GM19238 (cell line): ENCODE measurements around the gene SH3RF1.

ENCODE experiments used
- DNase-seq: peaks from one replicate; pipeline ENCODE4 v3.0.0; 2011; ENCODE audit warnings: low spot score; ENCODE audit not compliant: insufficient read length

SH3RF1 gene

DNA sequence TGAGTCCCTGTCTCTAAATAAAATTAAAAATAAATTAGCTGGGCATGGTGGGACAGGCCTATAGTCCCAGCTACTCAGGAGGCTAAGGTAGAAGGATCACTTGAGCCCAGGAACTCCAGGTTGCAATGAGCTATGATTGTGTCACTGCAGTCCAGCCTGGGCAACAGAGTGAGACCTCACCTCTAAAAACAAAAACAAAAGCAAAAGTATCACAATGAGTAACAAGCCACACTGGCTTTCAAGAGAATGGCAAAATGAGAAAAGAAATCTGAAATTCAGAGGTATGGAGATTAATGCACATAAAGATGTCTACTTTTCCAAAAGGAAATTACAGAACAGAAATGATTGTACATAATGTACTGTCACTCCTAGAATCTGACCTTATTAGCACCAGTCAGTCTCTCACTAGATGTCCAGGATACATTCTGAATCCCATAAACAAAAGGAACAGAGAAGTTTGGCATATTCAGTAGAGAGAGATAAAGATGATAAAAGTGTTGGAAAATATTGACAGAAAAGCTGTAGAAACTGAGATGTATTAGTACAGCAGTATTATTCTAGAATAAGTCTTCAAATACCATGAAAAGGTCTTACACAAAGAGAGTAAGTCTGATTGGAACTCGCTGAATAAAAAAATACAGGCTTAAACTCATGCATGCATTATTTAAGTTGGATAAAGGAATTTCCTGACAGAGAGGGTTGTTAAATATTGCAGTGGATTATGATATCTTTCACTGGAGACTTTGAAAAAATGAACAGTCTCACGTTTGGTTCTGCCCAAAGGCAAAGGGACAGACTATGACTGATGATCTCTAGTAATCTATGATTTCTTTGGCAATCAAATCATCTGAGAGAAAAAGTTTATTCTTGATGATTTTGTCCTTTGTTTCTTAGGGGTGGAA is 102.5 kb downstream of the SH3RF1 start:
- no peak for DNase-seq

DNA sequence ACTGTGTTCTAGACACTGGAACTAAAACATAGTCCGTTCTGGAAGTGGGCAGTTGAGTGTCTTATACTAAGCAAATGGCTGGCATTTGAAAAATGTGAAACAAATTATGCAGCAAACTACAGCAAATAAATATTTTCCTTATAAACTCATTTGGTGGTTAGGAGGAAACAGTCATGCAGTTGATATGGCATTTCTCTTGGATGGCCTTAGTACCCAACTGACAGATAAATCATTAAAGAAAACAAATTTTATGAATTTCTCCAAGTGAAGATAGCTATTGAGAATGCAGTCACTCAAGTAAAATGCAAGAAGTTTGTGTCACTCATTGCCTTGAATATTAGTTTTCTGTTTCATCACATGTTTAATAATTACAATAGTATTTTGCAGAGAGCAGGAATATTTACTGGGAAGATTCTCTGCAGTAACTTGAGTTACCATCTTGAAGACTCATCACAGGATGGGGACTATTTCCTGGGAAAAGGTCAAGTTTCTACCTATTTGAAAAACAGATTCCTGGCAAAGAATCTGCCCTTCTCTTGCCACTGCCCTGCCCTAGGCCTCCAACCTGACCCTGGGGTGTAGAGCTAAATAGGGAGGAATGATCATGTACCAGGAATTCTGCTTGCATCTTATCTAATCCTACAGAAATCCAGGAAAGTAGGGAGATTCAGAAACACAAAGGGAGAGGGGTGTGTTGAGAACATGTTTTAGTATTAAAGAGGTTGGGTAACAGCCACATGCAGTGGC is 105.9 kb downstream of the SH3RF1 start:
- no peak for DNase-seq

DNA sequence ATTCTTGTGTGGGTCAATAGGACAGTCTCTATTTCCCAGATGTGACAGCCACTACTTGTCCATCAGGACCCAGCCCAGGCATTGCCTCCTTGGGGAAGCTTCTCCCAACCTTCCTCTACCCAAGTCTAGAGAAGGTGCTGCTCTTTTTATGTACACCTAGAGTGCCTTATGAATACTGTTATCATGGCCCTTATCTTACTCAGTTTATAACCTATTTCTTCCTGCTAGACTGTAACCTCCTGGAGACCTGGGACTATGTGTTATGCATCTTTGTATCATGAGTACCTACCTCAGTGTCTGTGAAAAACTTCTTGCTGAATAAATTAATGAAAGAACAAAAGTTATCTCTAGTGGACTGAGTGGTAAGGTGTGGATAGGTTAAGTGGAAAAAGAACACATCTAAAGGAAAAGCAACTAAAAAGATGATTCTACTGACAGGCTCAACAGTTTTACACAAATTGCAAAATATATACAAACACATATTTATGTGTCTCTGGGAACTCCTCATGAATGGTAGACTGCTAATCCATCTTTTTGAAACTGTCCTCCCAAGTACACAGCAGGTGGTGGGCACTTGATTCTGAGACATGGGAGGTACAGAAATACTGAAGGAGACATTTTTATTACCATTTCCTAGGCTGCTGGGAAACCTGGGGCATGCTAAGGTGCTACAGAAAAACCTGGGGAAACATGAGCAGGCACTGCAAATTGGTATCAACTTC is 106.6 kb downstream of the SH3RF1 start:
- DNase-seq, result no peak

DNA sequence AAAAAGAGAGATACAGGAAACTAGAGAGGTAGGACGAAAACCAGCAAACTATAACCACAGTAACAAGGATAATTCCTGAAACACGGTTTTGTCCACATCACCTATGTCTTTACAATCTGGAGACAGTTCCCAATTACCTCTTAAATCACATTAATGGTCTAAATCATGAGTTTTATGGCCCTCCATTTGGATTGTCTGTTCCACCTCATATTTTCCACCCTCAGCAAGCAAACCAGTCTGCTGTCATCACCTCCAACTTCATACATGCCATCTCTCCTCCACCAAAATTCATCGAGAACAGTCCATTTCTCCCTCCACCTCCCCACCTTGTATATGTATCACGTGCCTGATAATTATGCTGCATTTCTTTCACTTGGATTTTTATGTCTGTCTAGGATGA is 107.3 kb downstream of the SH3RF1 start:
- DNase-seq, result no peak

DNA sequence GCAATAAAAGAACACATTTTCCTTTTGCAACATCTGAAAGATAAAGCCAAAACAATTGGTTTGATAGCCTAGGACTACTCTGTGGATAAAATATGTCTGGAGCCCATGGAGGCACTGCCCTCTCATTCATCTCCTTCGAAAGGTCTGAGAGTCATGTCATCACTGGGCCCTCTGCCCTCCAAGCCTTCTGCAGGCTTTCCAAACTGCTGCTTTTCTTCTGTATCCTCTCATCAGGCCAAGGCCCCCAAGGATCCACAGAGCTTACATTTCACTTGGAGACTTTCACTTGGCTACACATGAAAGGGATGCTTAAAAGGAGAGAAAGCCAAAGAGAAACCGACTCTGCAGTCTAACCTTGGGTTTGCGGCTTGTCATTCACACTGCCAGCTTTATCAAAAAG is 109.9 kb downstream of the SH3RF1 start:
- DNase-seq, result no peak

DNA sequence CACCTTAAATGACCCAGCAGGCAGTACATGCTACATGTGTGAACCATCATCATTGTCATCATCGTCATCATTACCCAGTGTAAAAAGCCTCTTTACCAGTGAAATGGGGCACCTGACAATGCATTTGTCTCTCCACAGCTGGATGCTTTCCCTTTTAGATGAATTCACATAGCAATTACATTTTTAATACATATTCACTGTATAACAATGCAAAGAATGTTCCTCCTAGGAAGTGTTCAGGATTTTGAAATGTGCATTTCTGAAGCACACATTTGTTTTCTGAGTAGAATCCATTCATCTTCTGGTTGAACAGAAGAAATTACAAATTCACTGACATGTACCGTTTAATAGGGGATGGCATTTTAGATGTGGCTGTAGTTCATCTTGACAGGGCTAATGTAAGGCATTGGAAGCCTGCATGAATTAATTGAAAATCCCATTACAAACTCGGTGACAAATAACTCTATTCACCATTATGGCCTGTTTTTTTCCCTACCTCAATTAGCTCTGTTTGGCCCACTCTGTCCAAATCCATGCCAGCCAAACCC is 111.1 kb downstream of the SH3RF1 start:
- DNase-seq, result no peak

DNA sequence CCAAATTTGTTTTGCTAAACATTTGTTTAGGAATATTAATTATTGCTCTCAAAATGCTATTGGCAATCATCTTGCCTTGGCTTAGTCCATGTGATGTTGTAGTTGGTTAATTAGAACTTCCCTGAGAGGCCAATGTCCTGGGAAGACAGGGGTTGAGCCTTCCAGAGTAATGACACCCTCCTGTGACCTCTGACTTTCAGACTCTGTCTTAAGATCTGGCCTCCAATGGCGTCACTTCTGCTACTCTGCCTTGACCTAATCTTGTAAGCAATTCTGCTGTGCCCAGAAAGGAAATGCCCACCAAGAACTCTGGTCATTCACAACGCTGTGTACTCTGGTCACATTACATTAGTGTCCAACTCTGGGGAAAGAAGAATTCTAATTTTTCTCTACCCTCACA is 111.9 kb downstream of the SH3RF1 start:
- no peak for DNase-seq

DNA sequence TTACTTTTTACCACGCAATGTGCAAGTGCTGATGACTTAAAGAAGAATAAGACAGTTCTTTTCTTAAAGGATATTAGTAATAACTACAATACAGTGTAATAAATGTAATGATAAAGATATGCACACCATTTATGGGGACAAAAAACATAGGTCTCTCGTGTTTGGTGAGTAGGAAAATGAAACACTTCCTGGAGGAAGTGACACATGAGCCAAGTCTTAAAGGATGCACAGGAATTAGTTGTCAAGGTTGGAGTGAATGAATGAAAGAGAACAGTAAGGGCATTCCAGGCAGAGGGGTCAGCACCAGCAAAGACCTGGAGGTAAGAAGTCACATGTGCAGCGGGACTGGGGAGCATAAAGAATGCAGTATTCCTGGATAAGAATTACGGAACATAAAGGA is 112.7 kb downstream of the SH3RF1 start:
- no peak for DNase-seq

DNA sequence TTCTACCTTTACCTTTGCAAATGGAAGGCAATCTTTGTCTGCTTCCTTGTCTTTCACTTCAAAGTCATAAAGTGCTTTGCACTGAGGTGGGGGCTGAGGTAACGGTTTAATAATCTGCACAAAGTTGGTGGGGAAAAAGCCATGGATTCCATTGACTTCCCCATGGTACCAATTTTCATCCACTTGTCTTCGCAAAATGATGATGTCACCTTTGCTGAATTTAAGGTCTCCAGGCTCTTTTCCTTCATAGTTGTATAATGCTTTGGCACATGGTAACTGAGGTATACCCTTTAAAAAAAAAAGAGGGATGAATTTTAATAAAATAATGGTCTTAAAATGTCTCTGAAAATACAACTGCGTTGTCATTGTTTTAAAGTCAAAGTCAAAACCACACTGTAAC is 114.4 kb downstream of the SH3RF1 start:
- no peak for DNase-seq

DNA sequence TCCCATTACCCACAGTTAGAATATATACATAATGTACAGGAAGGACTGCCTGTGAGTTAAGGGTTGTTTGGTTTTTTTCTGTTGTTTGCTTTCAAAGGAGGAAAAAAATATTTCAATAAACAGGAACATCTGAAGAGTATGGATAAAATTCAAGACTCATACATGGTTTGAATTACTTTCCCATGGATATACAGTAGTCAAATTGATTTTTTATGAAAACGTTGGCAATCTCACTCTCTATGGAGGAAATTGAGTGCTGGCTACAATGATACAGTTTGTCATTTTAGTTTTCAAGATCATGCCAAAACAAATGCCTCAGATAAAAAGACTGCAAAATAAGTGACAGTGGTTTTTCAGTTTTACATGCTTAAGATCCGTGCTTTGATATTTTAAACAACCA is 116.6 kb downstream of the SH3RF1 start:
- no peak for DNase-seq

DNA sequence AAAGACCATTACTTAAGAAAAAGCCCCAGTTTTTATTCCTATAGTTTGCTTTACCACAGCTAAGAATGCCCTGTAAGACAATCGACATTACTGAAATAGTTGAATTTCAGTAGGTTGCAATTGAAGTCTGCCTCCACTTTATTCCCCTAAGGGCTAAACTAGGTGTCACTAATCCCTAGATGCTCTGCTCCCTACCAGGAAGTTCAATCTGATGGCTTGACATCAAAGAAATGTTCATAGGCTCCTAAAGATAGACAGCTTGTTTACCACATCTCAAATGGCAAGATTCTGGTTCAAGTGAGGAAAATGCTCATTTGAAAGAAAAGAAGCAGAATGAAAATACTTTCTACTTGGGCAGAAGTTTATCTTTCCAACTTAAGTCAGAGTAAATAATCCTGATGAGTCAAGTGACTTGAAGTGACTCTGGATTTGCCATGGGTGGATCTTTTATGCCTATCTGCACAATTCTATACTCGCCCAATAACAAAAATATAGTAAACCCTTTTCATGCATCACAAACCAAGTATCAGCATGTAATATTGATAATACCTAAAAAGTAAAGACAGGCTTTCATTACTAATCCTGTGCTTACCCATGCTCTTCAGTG is 117.2 kb downstream of the SH3RF1 start:
- DNase-seq, result no peak

DNA sequence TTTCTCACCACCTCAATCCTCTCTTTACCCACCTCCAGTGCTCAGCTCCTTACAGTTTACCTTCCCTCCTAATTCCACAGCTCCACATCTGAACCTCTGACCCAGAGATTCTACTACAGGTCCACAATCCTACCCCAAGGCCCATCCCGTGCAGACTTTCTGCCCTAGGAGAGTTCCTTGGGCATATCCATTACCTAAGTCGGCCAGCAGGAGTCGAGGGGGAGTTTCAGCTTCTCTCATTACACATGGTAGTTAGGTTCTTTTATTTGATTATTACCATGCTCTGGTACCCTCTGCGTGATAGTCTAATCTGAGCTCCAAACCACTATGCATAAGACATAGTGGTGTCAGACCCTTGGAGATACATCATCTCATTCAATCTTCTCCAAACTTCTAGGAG is 117.9 kb downstream of the SH3RF1 start:
- no peak for DNase-seq

DNA sequence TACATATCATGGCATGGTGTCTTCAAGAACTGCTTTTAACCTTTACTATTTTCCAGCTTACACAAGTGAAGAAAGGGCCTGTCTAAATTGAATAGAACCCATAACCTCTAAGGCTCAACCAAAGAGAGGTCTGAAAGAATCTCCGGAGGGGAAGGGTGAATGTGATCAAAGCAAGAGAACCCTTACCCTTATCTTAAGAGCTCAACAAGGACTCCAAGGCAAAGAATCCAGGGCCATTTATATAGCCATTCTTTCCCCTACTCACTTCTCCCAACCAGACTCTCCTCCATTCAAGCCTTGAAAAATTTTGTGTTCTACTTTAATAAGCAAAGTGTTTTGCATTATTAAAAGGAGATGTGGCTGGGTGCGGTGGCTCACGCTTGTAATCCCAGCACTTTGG is 118.7 kb downstream of the SH3RF1 start:
- no peak for DNase-seq

DNA sequence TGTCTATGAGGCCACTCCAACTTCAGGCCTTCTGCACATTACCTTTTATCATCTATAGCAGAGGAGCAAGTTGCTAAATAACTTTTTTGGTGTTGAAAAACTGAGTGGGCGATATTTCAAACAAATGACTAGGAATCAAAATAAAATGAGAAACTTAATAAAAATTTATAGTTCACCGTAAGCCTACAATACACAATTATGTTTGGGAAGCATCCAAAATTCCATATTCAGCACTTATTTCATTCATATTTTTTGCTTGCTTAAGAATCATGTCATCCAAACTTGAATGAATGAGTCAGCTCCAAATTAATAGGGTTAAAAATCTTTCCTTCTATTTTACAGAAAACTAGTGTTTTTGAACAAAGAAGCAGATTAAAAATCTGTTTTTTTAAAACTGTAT is 119.1 kb downstream of the SH3RF1 start:
- DNase-seq, result no peak

DNA sequence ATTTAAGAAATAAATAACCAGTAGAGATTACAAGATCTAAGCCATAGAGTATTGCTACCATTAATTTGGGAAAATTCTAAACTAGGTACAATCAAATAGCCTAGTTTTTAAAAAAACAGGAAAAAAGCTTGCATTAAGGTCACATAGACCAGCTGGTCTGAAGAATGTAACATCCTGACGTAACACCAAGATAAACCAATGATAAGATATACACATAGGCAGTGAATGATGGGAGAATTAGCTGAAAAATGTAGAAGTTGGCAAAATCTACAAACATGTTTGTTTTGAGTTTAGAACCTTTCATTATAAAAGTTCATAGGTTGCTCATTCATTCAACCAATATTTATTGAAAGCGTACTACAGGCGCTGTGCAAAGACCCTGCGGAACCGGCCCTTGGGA is 120.0 kb downstream of the SH3RF1 start:
- no peak for DNase-seq

DNA sequence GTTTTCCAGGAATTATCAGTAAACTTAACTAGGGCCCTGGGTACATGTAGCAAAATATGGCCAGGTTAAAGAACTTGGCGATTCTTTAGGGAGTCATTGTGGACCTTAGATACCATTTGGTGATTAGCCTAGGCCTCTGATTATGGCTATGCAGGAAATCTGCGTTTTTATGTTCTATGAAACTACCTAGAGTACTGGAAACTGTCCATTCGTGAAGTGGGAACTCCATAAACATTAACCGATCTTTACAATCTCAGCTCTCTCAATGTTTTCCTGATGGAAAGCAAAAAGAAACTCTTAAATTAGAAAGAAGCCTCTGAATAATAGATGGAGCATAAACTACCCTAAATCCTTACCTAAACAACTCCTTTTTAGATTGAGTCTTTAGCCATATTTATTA is 121.9 kb downstream of the SH3RF1 start:
- no peak for DNase-seq

DNA sequence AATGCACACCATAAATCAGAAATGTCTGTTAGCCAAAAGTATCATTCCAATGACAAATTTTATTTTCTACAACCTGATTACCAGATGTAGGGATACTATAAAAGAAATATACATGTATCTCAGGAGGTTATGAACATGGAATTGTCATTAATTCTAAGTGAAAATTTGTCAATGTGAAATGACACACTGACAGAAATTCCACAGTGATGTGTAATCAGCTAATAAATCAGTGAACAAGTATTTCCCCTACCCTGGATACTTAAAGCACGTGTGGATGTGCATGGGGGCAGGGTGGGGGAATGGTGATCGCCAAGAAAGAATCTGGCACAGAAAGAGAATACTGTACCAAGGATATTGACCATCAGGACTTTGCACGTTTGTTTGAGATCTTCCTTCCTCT is 123.6 kb downstream of the SH3RF1 start:
- no peak for DNase-seq

DNA sequence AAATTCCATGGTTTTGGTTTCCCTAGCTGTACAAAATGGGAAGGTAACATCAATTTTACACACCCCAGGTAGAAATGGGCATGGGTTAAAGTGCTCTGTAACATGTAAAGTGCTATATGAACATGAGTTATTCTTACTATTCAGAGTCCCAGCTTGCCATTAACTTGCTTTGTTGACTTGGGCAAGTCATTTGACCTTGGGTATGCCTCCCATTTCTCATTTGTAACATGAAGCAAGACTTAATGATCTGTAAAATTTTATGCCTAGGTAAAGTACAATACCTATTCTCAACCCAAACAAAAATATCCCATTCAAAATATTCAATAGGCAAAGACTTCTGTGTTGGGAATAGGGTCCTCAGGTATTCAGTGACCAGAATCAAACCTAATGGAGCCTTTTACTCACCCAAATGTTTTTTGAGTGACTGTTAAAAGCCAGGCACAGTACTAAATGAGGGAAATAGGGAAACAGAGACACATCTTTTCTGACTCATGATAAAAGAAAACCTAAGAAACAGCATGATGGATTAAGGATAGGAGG is 126.6 kb downstream of the SH3RF1 start:
- DNase-seq, result no peak

DNA sequence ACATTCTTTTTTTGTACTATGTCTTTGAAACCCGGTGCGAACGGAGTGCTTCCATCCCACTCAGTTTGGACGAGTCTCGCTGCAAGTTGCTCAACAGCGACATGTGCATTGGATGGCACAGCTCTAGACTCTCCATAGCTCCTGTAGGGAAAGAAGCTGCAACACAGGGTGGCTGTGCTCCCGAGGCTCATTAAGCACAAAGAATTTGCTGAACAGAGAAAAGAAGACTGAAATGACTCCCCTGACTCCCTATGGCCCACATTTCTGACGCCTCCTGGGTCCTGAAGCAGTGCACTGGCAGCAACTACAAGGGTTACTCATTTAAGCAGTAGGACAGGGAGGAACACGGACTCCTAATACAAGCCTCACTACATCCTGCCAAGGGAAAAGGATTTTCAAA is 127.4 kb downstream of the SH3RF1 start:
- DNase-seq, result no peak

DNA sequence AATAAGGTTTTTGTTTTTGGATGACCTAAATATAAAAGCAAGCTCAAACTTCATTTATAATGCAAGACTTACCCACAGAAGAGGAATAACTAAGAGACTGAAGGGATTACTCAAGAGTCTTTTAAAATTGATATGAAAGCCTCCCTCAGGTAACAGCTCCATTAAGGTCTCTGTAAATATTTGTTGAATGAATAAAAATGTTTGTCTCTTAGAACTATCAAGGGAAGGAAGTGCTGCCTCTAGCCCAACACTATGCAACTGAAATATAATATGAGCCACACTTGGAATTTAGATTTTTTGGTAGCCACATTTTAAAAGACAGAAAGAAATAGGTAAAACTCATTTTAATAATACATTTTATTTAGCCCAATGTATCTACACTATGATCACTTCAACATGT is 127.8 kb downstream of the SH3RF1 start:
- DNase-seq, result no peak

DNA sequence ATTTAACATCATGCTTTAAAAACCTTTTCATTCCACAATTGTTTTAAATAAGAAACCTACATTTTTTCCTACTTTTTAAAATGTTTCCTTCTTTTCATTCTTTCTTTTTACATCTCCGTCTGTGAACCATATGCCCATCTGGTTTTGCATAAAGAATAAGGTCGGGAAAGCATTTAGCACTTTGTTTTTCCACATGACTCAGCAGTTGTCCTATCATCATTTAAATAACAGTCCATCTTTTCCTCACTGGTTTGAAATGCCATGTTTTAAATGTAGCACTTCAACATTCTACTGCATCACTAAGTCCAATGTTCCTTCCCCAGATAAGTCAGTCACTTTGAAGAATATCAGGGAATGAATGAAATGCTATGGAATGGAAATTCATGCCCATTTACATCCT is 128.4 kb downstream of the SH3RF1 start:
- no peak for DNase-seq
